K562 (cell line): Measurements from ENCODE around the gene PACRG. TPM values are rescaled to one million over a fixed set of nuclear protein-coding genes. Genes with fewer than 3 reads are reported as not detected.

ENCODE experiments used
- ATAC-seq: fragments of 200-7000 bp; cut with Tn5 transposase; 3 replicates; pipeline ENCODE4 v1.9.1; 2020; ENCODE audit warnings: moderate library complexity
- BruUV-seq: library from RNA; stranded (reverse); fragments of 400-500 nt; replicated peaks from 2 replicates; lab custom pipeline; 2021; lab: Mats Ljungman, UMichigan
- CTCF ChIA-PET: fragments of 300-600 bp; formaldehyde crosslinking; extraction: SDS; loops from one replicate; lab custom pipeline; 2021; ENCODE audit warnings: low intra/inter-chr PET ratio; lab: Yijun Ruan, JAX
- POLR2A ChIA-PET: fragments of 300-600, 350-650 bp; sonication (Branson Sonifier 250); formaldehyde crosslinking; extraction: SDS; loops from one replicate; lab custom pipeline; 2021; ENCODE audit warnings: antibody characterized with exemption, inconsistent platforms; lab: Yijun Ruan, JAX
- DNase-seq, 4 experiments: peaks; one replicate each; pipeline versions ENCODE4 v3.0.0 to v3.0.0-alpha.2; 2011 to 2018; ENCODE audit warnings: low spot score in 3 of 4, mixed read lengths in 3 of 4; ENCODE audit errors: extremely low read depth in 1 of 4
- FAIRE-seq: peaks from 2 replicates; lab custom pipeline; 2011; peaks lifted over from hg19 to GRCh38; lab: Jason Lieb, UNC
- H2AFZ ChIP-seq: 2 replicates; pipeline ENCODE4 v1.6.0; 2011; ENCODE audit warnings: low read depth, low read length, control low read depth, inconsistent platforms
- H3K27ac ChIP-seq: fragments of 200-600 bp; 3 replicates; pipeline ENCODE4 v1.8.0; 2011; ENCODE audit warnings: low read depth, mild to moderate bottlenecking, control low read depth, inconsistent platforms, low read length, moderate library complexity, mixed read lengths; ENCODE audit errors: extremely low read depth
- H3K27me3 ChIP-seq, 2 experiments: fragments of 300-600 bp in 1 of 2; 2 replicates in 1 of 2; 3 replicates in 1 of 2; pipeline versions ENCODE4 v1.6.0 to v1.8.0; 2011; ENCODE audit warnings: inconsistent platforms in 2 of 2, low read length in 2 of 2, mild to moderate bottlenecking in 1 of 2, mixed read lengths in 1 of 2, moderate library complexity in 1 of 2; ENCODE audit not compliant: control insufficient read depth in 2 of 2, insufficient read depth in 2 of 2
- H3K36me3 ChIP-seq: fragments of 300-600 bp; 3 replicates; pipeline ENCODE4 v1.8.0; 2011; ENCODE audit warnings: mild to moderate bottlenecking, low read length, inconsistent platforms; ENCODE audit not compliant: control insufficient read depth, insufficient read depth
- H3K4me1 ChIP-seq, 2 experiments: fragments of 200-600 bp in 1 of 2; replicated peaks in 1 of 2; 2 replicates in 1 of 2; 3 replicates in 1 of 2; pipeline versions ENCODE4 v1.5.1 to v1.8.0; 2011; ENCODE audit warnings: inconsistent platforms in 2 of 2, low read length in 2 of 2, mild to moderate bottlenecking in 1 of 2, mixed read lengths in 1 of 2, moderate library complexity in 1 of 2; ENCODE audit not compliant: control insufficient read depth in 2 of 2, insufficient read depth in 2 of 2
- H3K4me2 ChIP-seq: 2 replicates; pipeline ENCODE4 v1.6.1; 2011; ENCODE audit warnings: low read length, control low read depth, inconsistent platforms, mixed read lengths; ENCODE audit not compliant: insufficient read depth
- H3K4me3 ChIP-seq: fragments of 200-600 bp; sonication (generic), shearing (Covaris generic); 2 replicates; pipeline ENCODE4 v1.5.1; 2016; ENCODE audit warnings: control low read depth, inconsistent platforms
- H3K79me2 ChIP-seq: fragments of 200-600 bp; 3 replicates; pipeline ENCODE4 v1.8.0; 2011; ENCODE audit warnings: low read length, inconsistent platforms; ENCODE audit not compliant: control insufficient read depth, insufficient read depth
- H3K9ac ChIP-seq, 2 experiments: 2 replicates each; pipeline versions ENCODE4 v1.6.0 to v1.6.1; 2011; ENCODE audit warnings: low read depth in 2 of 2, low read length in 2 of 2, control low read depth in 1 of 2, inconsistent platforms in 1 of 2, mild to moderate bottlenecking in 1 of 2, mixed read lengths in 1 of 2; ENCODE audit not compliant: insufficient read depth in 1 of 2
- H3K9me1 ChIP-seq: one replicate; pipeline ENCODE4 v1.6.0; 2011; ENCODE audit warnings: inconsistent platforms, mild to moderate bottlenecking, low read length, moderate library complexity; ENCODE audit not compliant: control insufficient read depth, insufficient read depth
- H3K9me3 ChIP-seq: replicated peaks from 2 replicates; pipeline ENCODE4 v1.5.1; 2011; ENCODE audit warnings: low read depth, low read length, inconsistent platforms; ENCODE audit not compliant: control insufficient read depth, insufficient read depth
- H4K20me1 ChIP-seq: replicated peaks from 2 replicates; pipeline ENCODE4 v1.6.1; 2011; ENCODE audit warnings: low read length, inconsistent platforms, mixed read lengths; ENCODE audit not compliant: control insufficient read depth, insufficient read depth
- ARID1B ChIP-seq: fragments of 450-650 bp; IDR thresholded peaks from 2 replicates; pipeline ENCODE4 v1.6.1; 2016; ENCODE audit warnings: antibody characterized with exemption, mild to moderate bottlenecking, inconsistent platforms
- ATF1 ChIP-seq, 2 experiments: fragments of 450-650 bp in 1 of 2; IDR thresholded peaks; 2 replicates each; pipeline ENCODE4 v1.6.1; 2016; ENCODE audit warnings: missing compliant biosample characterization in 1 of 2, missing genetic modification characterization in 1 of 2
- DPF2 ChIP-seq: fragments of 450-650 bp; IDR thresholded peaks from 2 replicates; pipeline ENCODE4 v1.6.1; 2016
- E4F1 ChIP-seq: fragments of 250-450 bp; sonication (Bioruptor Pico); IDR thresholded peaks from 2 replicates; pipeline ENCODE4 v1.5.0; 2021; ENCODE audit warnings: mild to moderate bottlenecking, borderline replicate concordance
- ELF2 ChIP-seq: fragments of 250-450 bp; sonication (Bioruptor Pico); IDR thresholded peaks from 2 replicates; pipeline ENCODE4 v1.5.0; 2021; ENCODE audit warnings: mild to moderate bottlenecking
- GABPB1 ChIP-seq: sonication (generic); formaldehyde crosslinking; IDR thresholded peaks from 2 replicates; pipeline ENCODE4 v1.8.0; 2022; ENCODE audit warnings: mild to moderate bottlenecking, missing genetic modification reagents
- MCM5 ChIP-seq: fragments of 450-650 bp; IDR thresholded peaks from 2 replicates; pipeline ENCODE4 v1.6.1; 2016; ENCODE audit warnings: low read depth
- MECOM ChIP-seq: fragments of 250-450 bp; sonication (Bioruptor Pico); IDR thresholded peaks from 2 replicates; pipeline ENCODE4 v1.8.0; 2022; ENCODE audit warnings: inconsistent platforms
- NBN ChIP-seq: fragments of 450-650 bp; IDR thresholded peaks from 2 replicates; pipeline ENCODE4 v1.6.1; 2016; ENCODE audit warnings: low read depth, mild to moderate bottlenecking
- NCOA4 ChIP-seq: fragments of 450-650 bp; IDR thresholded peaks from 2 replicates; pipeline ENCODE4 v1.6.1; 2018; ENCODE audit warnings: mild to moderate bottlenecking; ENCODE audit not compliant: partially characterized antibody
- NKRF ChIP-seq: fragments of 450-650 bp; IDR thresholded peaks from 2 replicates; pipeline ENCODE4 v1.6.1; 2016; ENCODE audit warnings: borderline replicate concordance
- NR1H2 ChIP-seq: sonication (generic); formaldehyde crosslinking; IDR thresholded peaks from 2 replicates; pipeline ENCODE4 v1.4.0; 2020; ENCODE audit warnings: mild to moderate bottlenecking, missing genetic modification reagents
- PCBP1 ChIP-seq: fragments of 200-400 bp; formaldehyde crosslinking; IDR thresholded peaks from 2 replicates; pipeline ENCODE4 v1.6.1; 2018; ENCODE audit warnings: mild to moderate bottlenecking, low read depth, low read length; ENCODE audit not compliant: poor library complexity, severe bottlenecking
- PHB2 ChIP-seq: fragments of 450-650 bp; IDR thresholded peaks from 2 replicates; pipeline ENCODE4 v1.6.1; 2017; ENCODE audit warnings: low read depth
- SLC30A9 ChIP-seq: fragments of 250-450 bp; sonication (Bioruptor Pico); IDR thresholded peaks from 2 replicates; pipeline ENCODE4 v1.8.0; 2022; ENCODE audit warnings: mild to moderate bottlenecking, moderate library complexity
- SNAPC5 ChIP-seq: fragments of 250-450 bp; sonication (Bioruptor Pico); IDR thresholded peaks from 2 replicates; pipeline ENCODE4 v1.8.0; 2021; ENCODE audit warnings: moderate library complexity, mild to moderate bottlenecking, inconsistent platforms
- SREBF1 ChIP-seq: fragments of 150-350 bp; IDR thresholded peaks from 2 replicates; pipeline ENCODE4 v1.6.1; 2014; ENCODE audit warnings: antibody characterized with exemption, low read depth, low read length, borderline replicate concordance
- USF2 ChIP-seq: sonication (generic); formaldehyde crosslinking; IDR thresholded peaks from 2 replicates; pipeline ENCODE4 v1.5.0; 2020; ENCODE audit warnings: missing genetic modification reagents
- ZNF239 ChIP-seq: fragments of 250-450 bp; sonication (Bioruptor Pico); IDR thresholded peaks from 2 replicates; pipeline ENCODE4 v1.4.0; 2020; ENCODE audit warnings: mild to moderate bottlenecking
- WGBS: fragments of 100-300 bp; shearing (Covaris generic); methylation state at CpG from one replicate; pipeline ENCODE4 v1.1.6; 2016; ENCODE audit warnings: low coverage, mixed read lengths; ENCODE audit not compliant: insufficient coverage; ENCODE audit errors: missing lambda C conversion rate; 5-methylcytosine and 5-hydroxymethylcytosine counted together
- in situ Hi-C: fragments of 300-500 bp; cut with MboI; formaldehyde crosslinking; loops from 4 replicates; pipeline ENCODE4 v1.15.0; 2018; ENCODE audit warnings: inconsistent platforms, mixed read lengths
- intact Hi-C: fragments of 100-400 bp; cut with micrococcal nuclease; formaldehyde crosslinking; loops from 2 replicates; pipeline ENCODE4 v1.14.2; 2022
- polyA plus RNA-seq, 8 experiments: library from polyadenylated mRNA; depleted of rRNA in 4 of 8; stranded (reverse) in 5 of 8; unstranded in 3 of 8; fragments of >200 nt; fragmentation: Nextera tagmentation in 2 of 8; fragmentation: Illumina TruSeq in 1 of 8; extraction: Ambion mirVana in 2 of 8; extraction: Trizol in 1 of 8; gene quantifications; 2 replicates each; pipeline versions ENCODE4 v1.2.1 to v1.2.3, GENCODE V29; 2011 to 2014; ENCODE audit warnings: inconsistent platforms in 1 of 8, missing spikeins in 1 of 8
- total RNA-seq, 7 experiments: library from RNA; depleted of rRNA in 6 of 7; stranded (reverse); fragments of >200 nt in 6 of 7; fragmentation: Illumina TruSeq in 2 of 7; extraction: Trizol in 2 of 7; gene quantifications; 2 replicates each; pipeline versions ENCODE4 v1.2.1 to v1.2.3, GENCODE V29; 2011 to 2021; ENCODE audit warnings: low replicate concordance in 1 of 7

Gene PACRG
- total and polyA plus RNA-seq, 9 of the 15 experiments (the other 6 are each of a cell fraction or from before 2014, with no cell fraction given): 0.04 TPM; not detected in 8

GRCh38 chr6:163121270-163121669 is 393.5 kb downstream of the PACRG start:
- no peaks in the 10 kb centered on the region for H3K9me1 ChIP-seq
- POLR2A ChIA-PET: no interaction called here
- H3K27me3 ChIP-seq: no peaks in the 10 kb centered on the region
- ATAC-seq: no peak
- in situ Hi-C loops (no loop called here), intact Hi-C loops (no loop called here)
- H3K9ac ChIP-seq: no peak overlapping the region
- H3K27ac ChIP-seq: no peak overlapping the region
- FAIRE-seq: no peak
- no peaks in the 10 kb centered on the region for H3K9me3 ChIP-seq
- no peaks in the 10 kb centered on the region for H3K36me3 ChIP-seq
- 3% methylated on average over 5 of the region's 5 CpGs for WGBS
- TF ChIP-seq USF2 (CRISPR knock-in tag) (no peak), NBN (no peak), ARID1B (no peak), GABPB1 (CRISPR knock-in tag) (no peak), DPF2 (no peak), ELF2 (CRISPR knock-in tag) (no peak), PCBP1 (no peak), ATF1 (CRISPR knock-in tag; IDR thresholded peaks at IDR 0.05) (no peak), ATF1 (tag; IDR thresholded peaks at IDR 0.05) (no peak), PHB2 (no peak), SNAPC5 (no peak), SLC30A9 (CRISPR knock-in tag) (no peak), NKRF (no peak), SREBF1 (no peak), E4F1 (CRISPR knock-in tag) (no peak), MECOM (no peak), NR1H2 (CRISPR knock-in tag) (no peak), MCM5 (no peak), NCOA4 (no peak), ZNF239 (CRISPR knock-in tag) (no peak)
- H2AFZ ChIP-seq: no peak overlapping the region
- H3K4me1 ChIP-seq: no peaks in the 10 kb centered on the region
- BruUV-seq: no TSS peak
- H3K79me2 ChIP-seq: no peaks in the 10 kb centered on the region
- H3K4me2 ChIP-seq: no peak overlapping the region
- H4K20me1 ChIP-seq: no peaks in the 10 kb centered on the region; the same call in 1 of the 2 replicates
- no peak overlapping the region for H3K4me3 ChIP-seq
- CTCF ChIA-PET: no interaction called here
- DNase-seq: no peak
